SK-N-SH (cell line): ENCODE data around the gene BSG. TPM values are rescaled to one million over a fixed set of nuclear protein-coding genes. Genes with fewer than 3 reads are reported as not detected.

Source experiments
- CTCF ChIA-PET: fragments of 300-600, 350-600 bp; formaldehyde crosslinking; extraction: SDS; loops from one replicate; lab custom pipeline; 2021; lab: Yijun Ruan, JAX
- POLR2A ChIA-PET: fragments of 350-600 bp; sonication (Branson Sonifier 250); formaldehyde crosslinking; extraction: SDS; loops from one replicate; lab custom pipeline; 2020; ENCODE audit warnings: antibody characterized with exemption, inconsistent platforms; lab: Yijun Ruan, JAX
- DNase-seq: peaks from one replicate; pipeline ENCODE4 v3.0.0; 2012
- H2AFZ ChIP-seq: fragments of 200-600 bp; sonication (generic); 2 replicates; pipeline ENCODE4 v1.8.1; 2016; ENCODE audit warnings: antibody characterized with exemption, mild to moderate bottlenecking, low read depth
- H3F3A ChIP-seq: fragments of 200-600 bp; sonication (generic); replicated peaks from 2 replicates; pipeline ENCODE3; 2016; ENCODE audit warnings: antibody characterized with exemption, mild to moderate bottlenecking; ENCODE audit not compliant: insufficient read depth
- H3K27ac ChIP-seq, 2 experiments: fragments of 200-500 bp in 1 of 2; fragments of 200-600 bp in 1 of 2; sonication (Bioruptor generic) in 1 of 2; sonication (generic), shearing (Covaris generic) in 1 of 2; 2 replicates each; pipeline versions ENCODE4 v1.5.1 to v1.6.1; 2014 to 2016; ENCODE audit warnings: low read depth in 2 of 2, inconsistent platforms in 1 of 2, low read length in 1 of 2, mild to moderate bottlenecking in 1 of 2, mixed read lengths in 1 of 2
- H3K27me3 ChIP-seq: fragments of 200-600 bp; sonication (generic), shearing (Covaris generic); 2 replicates; pipeline ENCODE4 v1.6.1; 2016; ENCODE audit warnings: mixed run types; ENCODE audit not compliant: insufficient read depth
- H3K36me3 ChIP-seq, 2 experiments: fragments of 200-500 bp in 1 of 2; fragments of 200-600 bp in 1 of 2; sonication (Bioruptor generic) in 1 of 2; sonication (generic) in 1 of 2; replicated peaks in 1 of 2; 2 replicates each; pipeline versions ENCODE3 to v1.5.1; 2014 to 2016; ENCODE audit warnings: low read length in 1 of 2, mild to moderate bottlenecking in 1 of 2; ENCODE audit not compliant: insufficient read depth in 2 of 2, control insufficient read depth in 1 of 2
- H3K4me1 ChIP-seq, 2 experiments: fragments of 200-500 bp in 1 of 2; fragments of 200-600 bp in 1 of 2; sonication (Bioruptor generic) in 1 of 2; sonication (generic), shearing (Covaris generic) in 1 of 2; 2 replicates each; pipeline versions ENCODE4 v1.5.1 to v1.6.1; 2014 to 2016; ENCODE audit warnings: low read depth in 1 of 2, low read length in 1 of 2, mixed run types in 1 of 2; ENCODE audit not compliant: insufficient read depth in 2 of 2, control insufficient read depth in 1 of 2
- H3K4me2 ChIP-seq: fragments of 200-600 bp; sonication (generic), shearing (Covaris generic); 2 replicates; pipeline ENCODE4 v1.6.1; 2017; ENCODE audit warnings: mixed run types
- H3K4me3 ChIP-seq, 2 experiments: fragments of 200-500 bp in 1 of 2; fragments of 200-600 bp in 1 of 2; sonication (Bioruptor generic) in 1 of 2; sonication (generic), shearing (Covaris generic) in 1 of 2; 2 replicates each; pipeline versions ENCODE4 v1.5.1 to v1.8.1; 2014 to 2016; ENCODE audit warnings: low read depth in 2 of 2, inconsistent platforms in 1 of 2, low read length in 1 of 2, mild to moderate bottlenecking in 1 of 2, mixed read lengths in 1 of 2, moderate library complexity in 1 of 2
- H3K79me2 ChIP-seq: fragments of 200-600 bp; sonication (generic); 2 replicates; pipeline ENCODE4 v1.8.1; 2017; ENCODE audit warnings: mild to moderate bottlenecking; ENCODE audit not compliant: insufficient read depth
- H3K9ac ChIP-seq: fragments of 200-600 bp; sonication (generic); 2 replicates; pipeline ENCODE4 v1.6.1; 2017; ENCODE audit warnings: mixed run types
- H3K9me2 ChIP-seq: fragments of 200-600 bp; sonication (generic); 2 replicates; pipeline ENCODE4 v1.6.1; 2017; ENCODE audit warnings: mixed run types
- H3K9me3 ChIP-seq: fragments of 200-600 bp; sonication (generic); 2 replicates; pipeline ENCODE4 v1.6.1; 2017; ENCODE audit warnings: mixed run types, mild to moderate bottlenecking, moderate library complexity
- H4K20me1 ChIP-seq: fragments of 200-600 bp; sonication (generic); 2 replicates; pipeline ENCODE4 v1.6.1; 2017; ENCODE audit warnings: mild to moderate bottlenecking, mixed run types; ENCODE audit not compliant: insufficient read depth
- CTCF ChIP-seq: fragments of 200-600 bp; sonication (generic); IDR thresholded peaks from 2 replicates; pipeline ENCODE4 v1.6.1; 2017; ENCODE audit warnings: antibody characterized with exemption, mild to moderate bottlenecking, moderate library complexity
- ELF1 ChIP-seq: IDR thresholded peaks from 2 replicates; pipeline ENCODE4 v1.4.0; 2012
- EP300 ChIP-seq, 2 experiments: IDR thresholded peaks; 2 replicates each; pipeline versions ENCODE4 v1.4.0 to v1.6.1; 2012; ENCODE audit warnings: borderline replicate concordance in 1 of 2, low read depth in 1 of 2, low read length in 1 of 2
- FOSL2 ChIP-seq: IDR thresholded peaks from 2 replicates; pipeline ENCODE4 v1.4.0; 2012; ENCODE audit warnings: low read depth, mild to moderate bottlenecking, moderate library complexity, borderline replicate concordance
- GATA2 ChIP-seq: sonication (generic); formaldehyde crosslinking; IDR thresholded peaks from 2 replicates; pipeline ENCODE4 v1.5.0; 2020; ENCODE audit warnings: mild to moderate bottlenecking, missing genetic modification reagents
- MXI1 ChIP-seq: IDR thresholded peaks from 2 replicates; pipeline ENCODE4 v1.6.1; 2012; ENCODE audit warnings: mild to moderate bottlenecking, low read depth, low read length, improper control_type of control experiment
- NFIC ChIP-seq: IDR thresholded peaks from 2 replicates; pipeline ENCODE4 v1.4.0; 2012; ENCODE audit warnings: borderline replicate concordance
- PBX3 ChIP-seq: IDR thresholded peaks from 2 replicates; pipeline ENCODE4; 2012
- POLR2AphosphoS5 ChIP-seq: IDR thresholded peaks from 2 replicates; pipeline ENCODE4 v1.6.1; 2012; ENCODE audit warnings: low read depth, low read length
- RAD21 ChIP-seq: IDR thresholded peaks from 2 replicates; pipeline ENCODE4 v1.6.1; 2012; ENCODE audit warnings: mild to moderate bottlenecking, low read length
- RCOR1 ChIP-seq: fragments of 150-350 bp; IDR thresholded peaks from 2 replicates; pipeline ENCODE4 v1.6.1; 2017; ENCODE audit warnings: antibody characterized with exemption, low read length
- RFX5 ChIP-seq: IDR thresholded peaks from 2 replicates; pipeline ENCODE4 v1.6.1; 2012; ENCODE audit warnings: mild to moderate bottlenecking, improper control_type of control experiment, low read length
- RXRA ChIP-seq: IDR thresholded peaks from 2 replicates; pipeline ENCODE4 v1.4.0; 2012; ENCODE audit warnings: low read depth, mild to moderate bottlenecking, borderline replicate concordance
- SIN3A ChIP-seq: IDR thresholded peaks from 2 replicates; pipeline ENCODE4 v1.6.1; 2012; ENCODE audit warnings: low read depth, mild to moderate bottlenecking, low read length, moderate library complexity, borderline replicate concordance
- TCF12 ChIP-seq: IDR thresholded peaks from 2 replicates; pipeline ENCODE4 v1.4.0; 2012
- USF2 ChIP-seq: fragments of 150-350 bp; IDR thresholded peaks from 2 replicates; pipeline ENCODE4 v1.6.1; 2017; ENCODE audit warnings: antibody characterized with exemption, low read length, low read depth, borderline replicate concordance
- YY1 ChIP-seq: IDR thresholded peaks from 2 replicates; pipeline ENCODE4 v1.4.0; 2012; ENCODE audit warnings: low read depth, mild to moderate bottlenecking
- WGBS: methylation state at CpG from one replicate; pipeline ENCODE4 v1.1.6; 2017; ENCODE audit warnings: low lambda C conversion rate; 5-methylcytosine and 5-hydroxymethylcytosine counted together
- polyA plus RNA-seq, 3 experiments: library from polyadenylated mRNA; depleted of rRNA; stranded (reverse); fragments of >200 nt; gene quantifications; 2 replicates each; pipeline ENCODE4 v1.2.3, GENCODE V29; 2012
- TF ChIP-seq, protein P1 (sequence below): IDR thresholded peaks from 2 replicates; pipeline ENCODE4 v1.4.0; 2012; ENCODE audit warnings: low read depth
- TF ChIP-seq, protein P2 (sequence below): IDR thresholded peaks from 2 replicates; pipeline ENCODE4 v1.6.1; 2012; ENCODE audit warnings: mild to moderate bottlenecking, low read depth, low read length, moderate library complexity
- TF ChIP-seq, protein P3 (sequence below): IDR thresholded peaks from 2 replicates; pipeline ENCODE4 v1.4.0; 2012; ENCODE audit warnings: low read depth, borderline replicate concordance
- TF ChIP-seq, protein P4 (sequence below): IDR thresholded peaks from 2 replicates; pipeline ENCODE4 v1.4.0; 2012; ENCODE audit warnings: low read depth, borderline replicate concordance

The BSG gene
- 745 and 835 TPM in 2 replicates for polyA plus RNA-seq (2012; rRNA removed)
- 263 and 438 TPM in 2 replicates for polyA plus RNA-seq (2012; cell fraction: cytosol; rRNA removed)
- 422 and 627 TPM in 2 replicates for polyA plus RNA-seq (2012; cell fraction: nucleus; rRNA removed)

DNA sequence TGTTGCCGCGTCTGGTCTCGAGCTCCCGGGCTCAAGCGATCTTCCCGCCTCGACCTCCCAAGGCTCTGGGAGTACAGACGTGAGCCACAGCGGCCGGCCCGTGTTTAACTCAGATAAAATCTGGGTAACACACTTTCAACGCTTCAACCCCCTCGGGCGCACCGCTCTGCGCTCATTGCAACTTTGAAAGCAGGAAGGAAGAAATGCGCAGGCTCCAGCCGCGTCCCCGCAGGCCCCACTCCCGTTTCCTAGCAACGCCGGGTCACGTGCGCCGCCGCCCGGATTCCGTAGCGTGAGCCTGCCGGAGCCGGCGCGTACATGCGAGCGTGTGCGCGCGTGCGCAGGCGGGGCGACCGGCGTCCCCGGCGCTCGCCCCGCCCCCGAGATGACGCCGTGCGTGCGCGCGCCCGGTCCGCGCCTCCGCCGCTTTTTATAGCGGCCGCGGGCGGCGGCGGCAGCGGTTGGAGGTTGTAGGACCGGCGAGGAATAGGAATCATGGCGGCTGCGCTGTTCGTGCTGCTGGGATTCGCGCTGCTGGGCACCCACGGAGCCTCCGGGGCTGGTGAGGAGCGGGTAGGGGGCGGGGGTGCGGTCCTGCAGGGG lies at the start of gene BSG:
TSS of gene BSG (plus strand) at position 457 of the 603 bp plus-strand sequence. CDS start at position 496, 39 bp downstream.
- CTCF ChIA-PET, result interaction anchor here (0.8 to 1.9 kb wide), 6 partner anchors 12 to 62 kb away, joined by 3 to 7 read pairs (median 4); no protein-coding TSS in a partner anchor
- POLR2A ChIA-PET, result interaction anchor here (0.6 to 1.7 kb wide), 3 partner anchors 10 to 41 kb away, joined by 3 to 8 read pairs (median 3); partner anchors contain the start of gene CDC34
- WGBS, result under 1% methylated on average over 21 of the region's 79 CpGs
- TF ChIP-seq, protein P1, sequence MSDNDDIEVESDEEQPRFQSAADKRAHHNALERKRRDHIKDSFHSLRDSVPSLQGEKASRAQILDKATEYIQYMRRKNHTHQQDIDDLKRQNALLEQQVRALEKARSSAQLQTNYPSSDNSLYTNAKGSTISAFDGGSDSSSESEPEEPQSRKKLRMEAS, result peak; percentile 2; the same call in 1 of the 2 replicates
- TF ChIP-seq RAD21, result no peak; the same call in 1 of the 2 replicates
- TF ChIP-seq NFIC, result peak; percentile 5; the same call in 1 of the 2 replicates
- peak; percentile 79 for TF ChIP-seq YY1
- peak; percentile 91 for TF ChIP-seq USF2
- peak in 1 of 2 experiments; percentile 41; a peak in 1 of 4 replicates for TF ChIP-seq EP300 (IDR thresholded peaks at IDR 0.05; ENCODE audit: borderline replicate concordance in 1 of 2, low read depth in 1 of 2, low read length in 1 of 2)
- TF ChIP-seq, protein P2, sequence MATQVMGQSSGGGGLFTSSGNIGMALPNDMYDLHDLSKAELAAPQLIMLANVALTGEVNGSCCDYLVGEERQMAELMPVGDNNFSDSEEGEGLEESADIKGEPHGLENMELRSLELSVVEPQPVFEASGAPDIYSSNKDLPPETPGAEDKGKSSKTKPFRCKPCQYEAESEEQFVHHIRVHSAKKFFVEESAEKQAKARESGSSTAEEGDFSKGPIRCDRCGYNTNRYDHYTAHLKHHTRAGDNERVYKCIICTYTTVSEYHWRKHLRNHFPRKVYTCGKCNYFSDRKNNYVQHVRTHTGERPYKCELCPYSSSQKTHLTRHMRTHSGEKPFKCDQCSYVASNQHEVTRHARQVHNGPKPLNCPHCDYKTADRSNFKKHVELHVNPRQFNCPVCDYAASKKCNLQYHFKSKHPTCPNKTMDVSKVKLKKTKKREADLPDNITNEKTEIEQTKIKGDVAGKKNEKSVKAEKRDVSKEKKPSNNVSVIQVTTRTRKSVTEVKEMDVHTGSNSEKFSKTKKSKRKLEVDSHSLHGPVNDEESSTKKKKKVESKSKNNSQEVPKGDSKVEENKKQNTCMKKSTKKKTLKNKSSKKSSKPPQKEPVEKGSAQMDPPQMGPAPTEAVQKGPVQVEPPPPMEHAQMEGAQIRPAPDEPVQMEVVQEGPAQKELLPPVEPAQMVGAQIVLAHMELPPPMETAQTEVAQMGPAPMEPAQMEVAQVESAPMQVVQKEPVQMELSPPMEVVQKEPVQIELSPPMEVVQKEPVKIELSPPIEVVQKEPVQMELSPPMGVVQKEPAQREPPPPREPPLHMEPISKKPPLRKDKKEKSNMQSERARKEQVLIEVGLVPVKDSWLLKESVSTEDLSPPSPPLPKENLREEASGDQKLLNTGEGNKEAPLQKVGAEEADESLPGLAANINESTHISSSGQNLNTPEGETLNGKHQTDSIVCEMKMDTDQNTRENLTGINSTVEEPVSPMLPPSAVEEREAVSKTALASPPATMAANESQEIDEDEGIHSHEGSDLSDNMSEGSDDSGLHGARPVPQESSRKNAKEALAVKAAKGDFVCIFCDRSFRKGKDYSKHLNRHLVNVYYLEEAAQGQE, result peak; percentile 59; the same call in 1 of the 2 replicates
- TF ChIP-seq MXI1, result peak; percentile 93
- peak; percentile 62; the same call in 1 of the 2 replicates for TF ChIP-seq ELF1
- TF ChIP-seq, protein P3, sequence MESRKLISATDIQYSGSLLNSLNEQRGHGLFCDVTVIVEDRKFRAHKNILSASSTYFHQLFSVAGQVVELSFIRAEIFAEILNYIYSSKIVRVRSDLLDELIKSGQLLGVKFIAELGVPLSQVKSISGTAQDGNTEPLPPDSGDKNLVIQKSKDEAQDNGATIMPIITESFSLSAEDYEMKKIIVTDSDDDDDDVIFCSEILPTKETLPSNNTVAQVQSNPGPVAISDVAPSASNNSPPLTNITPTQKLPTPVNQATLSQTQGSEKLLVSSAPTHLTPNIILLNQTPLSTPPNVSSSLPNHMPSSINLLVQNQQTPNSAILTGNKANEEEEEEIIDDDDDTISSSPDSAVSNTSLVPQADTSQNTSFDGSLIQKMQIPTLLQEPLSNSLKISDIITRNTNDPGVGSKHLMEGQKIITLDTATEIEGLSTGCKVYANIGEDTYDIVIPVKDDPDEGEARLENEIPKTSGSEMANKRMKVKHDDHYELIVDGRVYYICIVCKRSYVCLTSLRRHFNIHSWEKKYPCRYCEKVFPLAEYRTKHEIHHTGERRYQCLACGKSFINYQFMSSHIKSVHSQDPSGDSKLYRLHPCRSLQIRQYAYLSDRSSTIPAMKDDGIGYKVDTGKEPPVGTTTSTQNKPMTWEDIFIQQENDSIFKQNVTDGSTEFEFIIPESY, result no peak
- TF ChIP-seq RCOR1, result peak; percentile 74
- TF ChIP-seq TCF12, result peak; percentile 13; the same call in 1 of the 2 replicates
- TF ChIP-seq POLR2AphosphoS5, result peak; percentile 99
- TF ChIP-seq PBX3, result peak; percentile 4; the same call in 1 of the 2 replicates
- no peak for TF ChIP-seq CTCF
- TF ChIP-seq RFX5, result no peak
- no peak for TF ChIP-seq FOSL2
- TF ChIP-seq GATA2, result peak; percentile 90
- peak; percentile 41; the same call in 1 of the 2 replicates for TF ChIP-seq SIN3A
- TF ChIP-seq RXRA, result no peak
- TF ChIP-seq, protein P4, sequence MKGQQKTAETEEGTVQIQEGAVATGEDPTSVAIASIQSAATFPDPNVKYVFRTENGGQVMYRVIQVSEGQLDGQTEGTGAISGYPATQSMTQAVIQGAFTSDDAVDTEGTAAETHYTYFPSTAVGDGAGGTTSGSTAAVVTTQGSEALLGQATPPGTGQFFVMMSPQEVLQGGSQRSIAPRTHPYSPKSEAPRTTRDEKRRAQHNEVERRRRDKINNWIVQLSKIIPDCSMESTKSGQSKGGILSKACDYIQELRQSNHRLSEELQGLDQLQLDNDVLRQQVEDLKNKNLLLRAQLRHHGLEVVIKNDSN, result peak; percentile 97

More for the DNA sequence above, at the start of gene BSG:
- H3F3A ChIP-seq, result peaks cover 14% of the 10 kb centered on the region
- H3K27me3 ChIP-seq, result no peaks in the 10 kb centered on the region
- H3K27ac ChIP-seq, result peak within 1 kb of the TSS; percentile 73 to 85
- peaks cover 24 to 32% of the 10 kb centered on the region in 2 experiments; a peak in 3 of 4 replicates for H3K4me1 ChIP-seq
- H3K9ac ChIP-seq, result peak within 1 kb of the TSS; percentile 95
- DNase-seq, result peak; percentile 99
- H3K36me3 ChIP-seq, result no peaks in the 10 kb centered on the region
- no peaks in the 10 kb centered on the region for H3K9me2 ChIP-seq
- H3K79me2 ChIP-seq, result peaks cover 47% of the 10 kb centered on the region
- H3K4me3 ChIP-seq, result peak within 1 kb of the TSS; percentile 75 to 95
- H3K9me3 ChIP-seq, result no peaks in the 10 kb centered on the region
- peak within 1 kb of the TSS; percentile 100 for H3K4me2 ChIP-seq
- peak within 1 kb of the TSS; percentile 88; the same call in 1 of the 2 replicates for H2AFZ ChIP-seq
- peaks cover 41% of the 10 kb centered on the region for H4K20me1 ChIP-seq
